Panc1 (cell line): Measurements from ENCODE around the gene VNN1.

Source experiments
- CTCF ChIP-seq: fragments of 450-650 bp; IDR thresholded peaks from 2 replicates; pipeline ENCODE4 v1.5.1; 2017; ENCODE audit warnings: mild to moderate bottlenecking
- POLR2AphosphoS5 ChIP-seq: IDR thresholded peaks from 2 replicates; pipeline ENCODE4 v1.6.1; 2012; ENCODE audit warnings: mild to moderate bottlenecking, low read depth, low read length, moderate library complexity
- REST ChIP-seq, 2 experiments: IDR thresholded peaks; 2 replicates each; pipeline ENCODE4 v1.6.1; 2011 to 2012; ENCODE audit warnings: low read depth in 2 of 2, control low read depth in 1 of 2, low read length in 1 of 2, mild to moderate bottlenecking in 1 of 2, moderate library complexity in 1 of 2; ENCODE audit not compliant: insufficient read depth in 1 of 2
- TCF7L2 ChIP-seq: IDR thresholded peaks from 2 replicates; pipeline ENCODE4 v1.6.1; 2011; ENCODE audit warnings: mild to moderate bottlenecking, low read depth, low read length, inconsistent platforms

GRCh38 chr6:132690678-132691077 lies 23.2 kb downstream of the VNN1 start:
- no peak for TF ChIP-seq TCF7L2
- no peak for TF ChIP-seq CTCF
- TF ChIP-seq POLR2AphosphoS5, result no peak
- no peak for TF ChIP-seq REST (IDR thresholded peaks at IDR 0.05; ENCODE audit: insufficient read depth in 1 of 2, low read depth in 2 of 2, low read length in 1 of 2)
